GM12892 (cell line): ENCODE measurements around the gene NOC4L.

Experiments
- POLR2A ChIP-seq: IDR thresholded peaks from 2 replicates; pipeline ENCODE4 v1.6.1; 2011; ENCODE audit warnings: low read depth, low read length, control low read depth
- POLR2AphosphoS5 ChIP-seq: IDR thresholded peaks from 2 replicates; pipeline ENCODE4 v1.6.1; 2011; ENCODE audit warnings: low read depth, low read length, control low read depth
- TAF1 ChIP-seq: IDR thresholded peaks from 2 replicates; pipeline ENCODE4 v1.6.1; 2011; ENCODE audit warnings: low read depth, mild to moderate bottlenecking, control low read depth, low read length, borderline replicate concordance

DNA sequence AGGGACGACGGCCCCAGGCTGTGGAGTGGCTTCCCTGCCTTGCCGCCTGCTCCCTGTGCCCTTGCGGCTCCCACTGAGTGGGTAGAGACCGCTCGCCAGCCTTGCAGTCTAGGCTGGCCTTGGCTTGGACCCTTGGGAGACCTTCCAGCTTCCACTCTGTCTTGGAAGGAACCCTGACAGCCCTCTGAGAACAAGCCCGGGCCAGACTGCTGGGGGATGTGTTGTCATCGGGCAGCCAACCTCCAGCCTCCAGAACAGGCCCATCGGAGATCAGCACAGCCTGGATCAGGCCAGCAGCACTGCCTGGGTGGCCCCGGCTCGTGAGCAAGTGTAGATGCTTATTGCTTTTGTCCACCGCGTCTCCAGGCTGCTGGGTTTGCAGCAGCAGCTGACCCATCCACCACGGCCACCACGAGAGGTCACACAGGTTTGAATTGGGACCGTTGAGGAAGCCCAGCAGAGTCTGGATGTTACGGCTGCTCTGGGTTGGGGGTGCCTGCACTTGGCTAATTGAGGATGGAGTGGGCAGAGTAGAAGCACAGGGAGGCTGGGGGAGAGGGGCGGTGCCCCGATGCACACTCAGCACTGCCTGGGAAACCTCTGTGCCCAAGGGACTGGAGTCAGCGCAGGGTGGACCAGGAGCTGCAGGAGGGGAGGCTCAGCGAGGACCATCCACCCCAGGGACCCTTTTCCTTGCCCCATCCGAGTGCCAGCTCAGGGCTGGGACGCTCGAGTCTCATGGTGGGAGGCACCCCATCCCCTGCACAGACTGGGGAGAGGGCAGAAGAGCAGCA lies 55.5 kb downstream of the NOC4L start:
- no peak for TF ChIP-seq POLR2A
- no peak for TF ChIP-seq POLR2AphosphoS5
- TF ChIP-seq TAF1: no peak
